ENCODE measurements around the gene NARF. TPM values are rescaled to one million over a fixed set of nuclear protein-coding genes. Genes with fewer than 3 reads are reported as not detected.

The NARF gene
- total RNA-seq, 2 experiments from 2014 or later: 64.2 to 69.3 TPM

GRCh38 chr17:82436601-82437324, 21.8 kb upstream of the NARF start:
- Mint-ChIP-seq H3K27ac (no peak overlapping the region), H3K9me3 (no peaks in the 10 kb centered on the region), H3K4me3 (no peak overlapping the region), H3K4me1 (ENCODE audit: low read depth) (peaks cover 10% of the 10 kb centered on the region), H3K36me3 (ENCODE audit: low read depth) (peaks cover 2% of the 10 kb centered on the region), H3K27me3 (ENCODE audit: low read depth) (no peaks in the 10 kb centered on the region)
- DNase-seq: no peak
- intact Hi-C loops (cut with micrococcal nuclease): no loop called here
- CTCF ChIA-PET: interaction anchor here (0.7 kb wide), 1 partner anchor 12 kb away, joined by 3 read pairs; no protein-coding TSS in a partner anchor

GRCh38 chr17:82437325-82437668, 21.2 kb upstream of the NARF start:
- H3K9me3 Mint-ChIP-seq: no peaks in the 10 kb centered on the region
- H3K4me1 Mint-ChIP-seq (ENCODE audit: low read depth): peaks cover 10% of the 10 kb centered on the region
- H3K27me3 Mint-ChIP-seq (ENCODE audit: low read depth): no peaks in the 10 kb centered on the region
- intact Hi-C loops (cut with micrococcal nuclease): no loop called here
- H3K4me3 Mint-ChIP-seq: no peak overlapping the region
- DNase-seq: no peak
- H3K27ac Mint-ChIP-seq: no peak overlapping the region
- CTCF ChIA-PET: interaction anchor here (0.6 kb wide), 1 partner anchor 13 kb away, joined by 4 read pairs; no protein-coding TSS in a partner anchor
- peaks cover 2% of the 10 kb centered on the region for H3K36me3 Mint-ChIP-seq (ENCODE audit: low read depth)

- H3K27ac Mint-ChIP-seq: no peak overlapping the region
- H3K27me3 Mint-ChIP-seq (ENCODE audit: low read depth): no peaks in the 10 kb centered on the region
- intact Hi-C loops (cut with micrococcal nuclease): no loop called here
- H3K4me1 Mint-ChIP-seq (ENCODE audit: low read depth): peaks cover 11% of the 10 kb centered on the region
- H3K9me3 Mint-ChIP-seq: no peaks in the 10 kb centered on the region
- H3K36me3 Mint-ChIP-seq (ENCODE audit: low read depth): peaks cover 6% of the 10 kb centered on the region
- DNase-seq: no peak
- no peak overlapping the region for H3K4me3 Mint-ChIP-seq
- CTCF ChIA-PET: interaction anchor here (0.6 to 0.9 kb wide), 2 partner anchors 14 to 178 kb away, joined by 3 to 4 read pairs; no protein-coding TSS in a partner anchor
These were observed 19.9 kb upstream of the NARF start for GRCh38 chr17:82438401-82439193.

GRCh38 chr17:82439194-82439828, 19.2 kb upstream of the NARF start:
- peaks cover 8% of the 10 kb centered on the region for H3K4me1 Mint-ChIP-seq (ENCODE audit: low read depth)
- H3K36me3 Mint-ChIP-seq (ENCODE audit: low read depth): peaks cover 8% of the 10 kb centered on the region
- no peak for DNase-seq
- H3K27ac Mint-ChIP-seq: no peak overlapping the region
- H3K9me3 Mint-ChIP-seq: no peaks in the 10 kb centered on the region
- no peak overlapping the region for H3K4me3 Mint-ChIP-seq
- no peaks in the 10 kb centered on the region for H3K27me3 Mint-ChIP-seq (ENCODE audit: low read depth)
- intact Hi-C loops (cut with micrococcal nuclease): no loop called here
- CTCF ChIA-PET: no interaction called here

- intact Hi-C loops (cut with micrococcal nuclease): no loop called here
- Mint-ChIP-seq H3K27ac (no peak overlapping the region), H3K4me3 (no peak overlapping the region), H3K36me3 (ENCODE audit: low read depth) (peaks cover 9% of the 10 kb centered on the region), H3K27me3 (ENCODE audit: low read depth) (no peaks in the 10 kb centered on the region), H3K4me1 (ENCODE audit: low read depth) (peaks cover 8% of the 10 kb centered on the region), H3K9me3 (no peaks in the 10 kb centered on the region)
- CTCF ChIA-PET: no interaction called here
- no peak for DNase-seq
These were observed 18.6 kb upstream of the NARF start for GRCh38 chr17:82439829-82440365.

- Mint-ChIP-seq H3K4me1 (ENCODE audit: low read depth) (peaks cover 5% of the 10 kb centered on the region), H3K9me3 (no peaks in the 10 kb centered on the region), H3K27me3 (ENCODE audit: low read depth) (no peaks in the 10 kb centered on the region), H3K27ac (peak overlapping the region; percentile 5), H3K36me3 (ENCODE audit: low read depth) (peaks cover 9% of the 10 kb centered on the region), H3K4me3 (no peak overlapping the region)
- DNase-seq: no peak
- intact Hi-C loops (cut with micrococcal nuclease): no loop called here
- CTCF ChIA-PET: no interaction called here
These were observed 18.0 kb upstream of the NARF start for GRCh38 chr17:82440469-82440981.

GRCh38 chr17:82440991-82441627, 17.4 kb upstream of the NARF start:
- Mint-ChIP-seq H3K27ac (peak overlapping the region; percentile 41), H3K4me1 (ENCODE audit: low read depth) (peaks cover 10% of the 10 kb centered on the region), H3K9me3 (no peaks in the 10 kb centered on the region), H3K4me3 (no peak overlapping the region), H3K27me3 (ENCODE audit: low read depth) (no peaks in the 10 kb centered on the region), H3K36me3 (ENCODE audit: low read depth) (peaks cover 13% of the 10 kb centered on the region)
- no peak for DNase-seq
- CTCF ChIA-PET: no interaction called here
- intact Hi-C loops (cut with micrococcal nuclease): no loop called here

- intact Hi-C loops (cut with micrococcal nuclease): no loop called here
- no peak for DNase-seq
- Mint-ChIP-seq H3K4me3 (no peak overlapping the region), H3K9me3 (no peaks in the 10 kb centered on the region), H3K27me3 (ENCODE audit: low read depth) (no peaks in the 10 kb centered on the region), H3K36me3 (ENCODE audit: low read depth) (peaks cover 20% of the 10 kb centered on the region), H3K4me1 (ENCODE audit: low read depth) (peaks cover 16% of the 10 kb centered on the region), H3K27ac (no peak overlapping the region)
- CTCF ChIA-PET: no interaction called here
These were observed 16.7 kb upstream of the NARF start for GRCh38 chr17:82441691-82442487.

GRCh38 chr17:82442643-82443464, 15.7 kb upstream of the NARF start:
- intact Hi-C loops (cut with micrococcal nuclease): no loop called here
- Mint-ChIP-seq H3K9me3 (no peaks in the 10 kb centered on the region), H3K4me3 (no peak overlapping the region), H3K4me1 (ENCODE audit: low read depth) (peaks cover 21% of the 10 kb centered on the region), H3K36me3 (ENCODE audit: low read depth) (peaks cover 27% of the 10 kb centered on the region), H3K27me3 (ENCODE audit: low read depth) (no peaks in the 10 kb centered on the region), H3K27ac (no peak overlapping the region)
- CTCF ChIA-PET: no interaction called here
- no peak for DNase-seq

GRCh38 chr17:82443465-82444283, 14.9 kb upstream of the NARF start:
- DNase-seq: no peak
- Mint-ChIP-seq H3K27me3 (ENCODE audit: low read depth) (no peaks in the 10 kb centered on the region), H3K4me1 (ENCODE audit: low read depth) (peaks cover 23% of the 10 kb centered on the region), H3K9me3 (no peaks in the 10 kb centered on the region), H3K4me3 (no peak overlapping the region), H3K27ac (no peak overlapping the region), H3K36me3 (ENCODE audit: low read depth) (peaks cover 27% of the 10 kb centered on the region)
- CTCF ChIA-PET: no interaction called here
- intact Hi-C loops (cut with micrococcal nuclease): no loop called here

Measured in activated naive CD4-positive, alpha-beta T cell treated with anti-CD3 and anti-CD28 coated beads for 36 hours (primary cell).